Endothelial cell of umbilical vein (primary cell): ENCODE measurements around the gene CNTNAP1. TPM values are rescaled to one million over a fixed set of nuclear protein-coding genes. Genes with fewer than 3 reads are reported as not detected.

Experiments used
- BruUV-seq: library from RNA; stranded (reverse); fragments of 400-500 nt; replicated peaks from 2 replicates; lab custom pipeline; 2021; lab: Mats Ljungman, UMichigan
- CTCF ChIA-PET: fragments of 300-600, 350-600 bp; sonication (Branson Sonifier 250); formaldehyde crosslinking; loops from one replicate; lab custom pipeline; 2021; ENCODE audit warnings: antibody characterized with exemption, inconsistent platforms; lab: Charles Lee
- POLR2A ChIA-PET: fragments of 300-600, 350-600 bp; sonication (Branson Sonifier 250); formaldehyde crosslinking; loops from one replicate; lab custom pipeline; 2021; ENCODE audit warnings: antibody characterized with exemption, inconsistent platforms; lab: Charles Lee
- DNase-seq: peaks from one replicate; pipeline ENCODE4 v3.0.0-alpha.2; 2011; ENCODE audit warnings: low read depth, low spot score
- FAIRE-seq: peaks from 2 replicates; lab custom pipeline; 2011; peaks lifted over from hg19 to GRCh38; lab: Jason Lieb, UNC
- H2AFZ ChIP-seq: 2 replicates; pipeline ENCODE4 v1.6.0; 2012; ENCODE audit warnings: low read depth, low read length, control low read depth, inconsistent platforms
- H3K27ac ChIP-seq: 2 replicates; pipeline ENCODE4 v1.5.1; 2011; ENCODE audit warnings: low read depth, mild to moderate bottlenecking, control low read depth, low read length, moderate library complexity; ENCODE audit not compliant: insufficient read depth
- H3K27me3 ChIP-seq, 2 experiments: 2 replicates each; pipeline versions ENCODE4 v1.6.0 to v1.6.1; 2011; ENCODE audit warnings: low read length in 2 of 2, mixed read lengths in 1 of 2; ENCODE audit not compliant: control insufficient read depth in 2 of 2, insufficient read depth in 2 of 2
- H3K36me3 ChIP-seq, 2 experiments: 2 replicates in 1 of 2; 3 replicates in 1 of 2; pipeline ENCODE4 v1.5.1; 2011; ENCODE audit warnings: low read length in 2 of 2, mild to moderate bottlenecking in 1 of 2, moderate library complexity in 1 of 2; ENCODE audit not compliant: control insufficient read depth in 2 of 2, insufficient read depth in 2 of 2; ENCODE audit errors: extremely low read depth in 1 of 2
- H3K4me1 ChIP-seq: 3 replicates; pipeline ENCODE4 v1.5.1; 2011; ENCODE audit warnings: mild to moderate bottlenecking, low read length; ENCODE audit not compliant: control insufficient read depth, insufficient read depth; ENCODE audit errors: extremely low read depth
- H3K4me2 ChIP-seq: 2 replicates; pipeline ENCODE4 v1.6.1; 2011; ENCODE audit warnings: low read length, control low read depth, mixed read lengths; ENCODE audit not compliant: insufficient read depth
- H3K4me3 ChIP-seq, 3 experiments: fragments of 200-600 bp in 1 of 3; sonication (generic), shearing (Covaris generic) in 1 of 3; replicated peaks in 1 of 3; 2 replicates each; pipeline ENCODE4 v1.5.1; 2011 to 2016; ENCODE audit warnings: control low read depth in 3 of 3, low read length in 3 of 3, mild to moderate bottlenecking in 2 of 3, inconsistent platforms in 1 of 3, low read depth in 1 of 3, moderate library complexity in 1 of 3; ENCODE audit not compliant: insufficient read depth in 1 of 3
- H3K79me2 ChIP-seq: 2 replicates; pipeline ENCODE4 v1.6.0; 2012; ENCODE audit warnings: low read length, inconsistent platforms; ENCODE audit not compliant: control insufficient read depth, insufficient read depth
- H3K9ac ChIP-seq: replicated peaks from 2 replicates; pipeline ENCODE3; 2011; ENCODE audit warnings: low read length, control low read depth; ENCODE audit not compliant: insufficient read depth; ENCODE audit errors: extremely low read depth
- H3K9me1 ChIP-seq: replicated peaks from 3 replicates; pipeline ENCODE4 v1.6.0; 2011; ENCODE audit warnings: mild to moderate bottlenecking, low read length; ENCODE audit not compliant: control insufficient read depth, insufficient read depth; ENCODE audit errors: extremely low read depth
- H3K9me3 ChIP-seq: replicated peaks from 2 replicates; pipeline ENCODE4 v1.5.1; 2012; ENCODE audit warnings: low read length, inconsistent platforms; ENCODE audit not compliant: control insufficient read depth, insufficient read depth
- H4K20me1 ChIP-seq: replicated peaks from 2 replicates; pipeline ENCODE3; 2011; ENCODE audit warnings: mild to moderate bottlenecking, low read length; ENCODE audit not compliant: control insufficient read depth, insufficient read depth; ENCODE audit errors: extremely low read depth
- CTCF ChIP-seq, 2 donors: IDR thresholded peaks; 1 replicate in 1 of 2; 2 replicates in 1 of 2; pipeline ENCODE4 v1.5.1; 2011; ENCODE audit warnings: low read length in 2 of 2, mild to moderate bottlenecking in 2 of 2, moderate library complexity in 2 of 2, control low read depth in 1 of 2, inconsistent platforms in 1 of 2, low read depth in 1 of 2; ENCODE audit not compliant: insufficient read depth in 1 of 2; ENCODE audit errors: extremely low read depth in 1 of 2
- EZH2 ChIP-seq: IDR thresholded peaks from 2 replicates; pipeline ENCODE4 v1.6.1; 2012; ENCODE audit warnings: borderline replicate concordance, low read depth, mild to moderate bottlenecking, moderate library complexity, low read length, inconsistent platforms; ENCODE audit not compliant: severe bottlenecking
- FOS ChIP-seq: IDR thresholded peaks from 2 replicates; pipeline ENCODE4 v1.6.1; 2011; ENCODE audit warnings: mild to moderate bottlenecking, low read length, moderate library complexity, borderline replicate concordance; ENCODE audit not compliant: insufficient read depth
- GATA2 ChIP-seq: IDR thresholded peaks from 2 replicates; pipeline ENCODE4 v1.7.0; 2011; ENCODE audit warnings: low read depth, mild to moderate bottlenecking, moderate library complexity, mixed read lengths, low read length; ENCODE audit not compliant: insufficient read length, insufficient read depth
- JUN ChIP-seq: IDR thresholded peaks from 2 replicates; pipeline ENCODE4 v1.6.1; 2011; ENCODE audit warnings: borderline replicate concordance, low read depth; ENCODE audit not compliant: insufficient read length, insufficient read depth
- MAX ChIP-seq: IDR thresholded peaks from 2 replicates; pipeline ENCODE4 v1.6.1; 2011; ENCODE audit not compliant: insufficient read depth, insufficient read length
- MYC ChIP-seq: IDR thresholded peaks from one replicate; pipeline ENCODE4 v1.6.1; 2011; ENCODE audit warnings: mild to moderate bottlenecking, low read depth, low read length
- POLR2A ChIP-seq: IDR thresholded peaks from 2 replicates; pipeline ENCODE4 v1.6.1; 2012; ENCODE audit warnings: low read depth, mild to moderate bottlenecking, control low read depth, low read length
- POLR2AphosphoS5 ChIP-seq: IDR thresholded peaks from 2 replicates; pipeline ENCODE4 v1.6.1; 2012; ENCODE audit warnings: low read depth, mild to moderate bottlenecking, control low read depth, low read length, moderate library complexity; ENCODE audit not compliant: insufficient read depth
- dilution Hi-C: fragments of 300-500 bp; cut with MboI; formaldehyde crosslinking; loops from one replicate; pipeline ENCODE4 v1.15.0; 2019; ENCODE audit warnings: low sequenced_read_pairs; ENCODE audit not compliant: extremely low pct_ligation_motif_present
- intact Hi-C: fragments of 100-400 bp; cut with micrococcal nuclease; formaldehyde crosslinking; loops from one replicate; pipeline ENCODE4 v1.10.0; 2022
- polyA plus RNA-seq, 4 experiments: library from polyadenylated mRNA; depleted of rRNA in 3 of 4; stranded (reverse) in 3 of 4; unstranded in 1 of 4; fragments of >200 nt; gene quantifications; 2 replicates each; pipeline versions ENCODE4 v1.2.1 to v1.2.3, GENCODE V29; 2011 to 2012; ENCODE audit warnings: missing spikeins in 1 of 4
- total RNA-seq: library from RNA; stranded (reverse); gene quantifications from 2 replicates; pipeline ENCODE4 v1.2.3, GENCODE V29; 2021

Gene CNTNAP1
- total and polyA plus RNA-seq, 2 donors (not counting 3 experiments of a cell fraction or from before 2014, with no cell fraction given) = 26.3 to 44.8 TPM

- DNase-seq (no peak), FAIRE-seq (no peak)
- TF ChIP-seq MAX = no peak
- no peak for TF ChIP-seq POLR2A
- TF ChIP-seq MYC = no peak
- TF ChIP-seq GATA2 = no peak
- no peak overlapping the region for H3K9ac ChIP-seq
- no peaks in the 10 kb centered on the region for H3K9me3 ChIP-seq
- CTCF ChIA-PET = interaction anchor here (0.9 to 1.2 kb wide), 3 partner anchors 11 to 118 kb away, joined by 4 to 5 read pairs (median 4); partner anchors contain the start of gene PSMC3IP
- H2AFZ ChIP-seq = no peak overlapping the region
- H3K36me3 ChIP-seq = peaks cover 2 to 7% of the 10 kb centered on the region in 2 experiments
- H3K9me1 ChIP-seq = no peaks in the 10 kb centered on the region
- no peaks in the 10 kb centered on the region for H3K4me1 ChIP-seq
- no peak overlapping the region for H3K27ac ChIP-seq
- POLR2A ChIA-PET = no interaction called here
- H3K27me3 ChIP-seq = no peaks in the 10 kb centered on the region
- BruUV-seq = no TSS peak
- intact Hi-C loops (no loop called here), dilution Hi-C loops (no loop called here)
- no peaks in the 10 kb centered on the region for H3K79me2 ChIP-seq
- H4K20me1 ChIP-seq = no peaks in the 10 kb centered on the region
- H3K4me2 ChIP-seq = no peak overlapping the region
- H3K4me3 ChIP-seq = no peak overlapping the region
These were observed 13.2 kb downstream of the CNTNAP1 start for GRCh38 chr17:42695500-42695899.

- Histone ChIP-seq H3K27me3 (no peaks in the 10 kb centered on the region), H3K79me2 (no peaks in the 10 kb centered on the region), H3K9me3 (no peaks in the 10 kb centered on the region), H3K9ac (no peak overlapping the region), H3K36me3 (peaks cover 2 to 19% of the 10 kb centered on the region in 2 experiments), H3K4me1 (no peaks in the 10 kb centered on the region), H3K4me3 (no peak overlapping the region), H2AFZ (no peak overlapping the region), H3K9me1 (no peaks in the 10 kb centered on the region), H4K20me1 (no peaks in the 10 kb centered on the region), H3K27ac (no peak overlapping the region), H3K4me2 (no peak overlapping the region)
- intact Hi-C loops (no loop called here), dilution Hi-C loops (no loop called here)
- FAIRE-seq (no peak), DNase-seq (no peak)
- TF ChIP-seq FOS (no peak), POLR2A (no peak), GATA2 (no peak), MYC (no peak), JUN (no peak), MAX (no peak), EZH2 (no peak), POLR2AphosphoS5 (no peak), CTCF (IDR thresholded peaks at IDR 0.05; ENCODE audit: extremely low read depth in 1 of 2, insufficient read depth in 1 of 2, low read depth in 1 of 2, low read length in 2 of 2) (no peak)
- CTCF ChIA-PET = interaction anchor here (0.8 to 1.3 kb wide), 3 partner anchors 16 to 119 kb away, joined by 3 to 7 read pairs (median 4); no protein-coding TSS in a partner anchor
- POLR2A ChIA-PET = no interaction called here
- BruUV-seq = no TSS peak
These were observed 14.9 kb downstream of the CNTNAP1 start for GRCh38 chr17:42697108-42697811.
